Stomach (tissue), 9 donors: Measurements from ENCODE around the gene IPMK. TPM values are rescaled to one million over a fixed set of nuclear protein-coding genes. Genes with fewer than 3 reads are reported as not detected.
"Not testable (repeated sequence)": the region's sequence is repeated elsewhere in the genome, so short reads cannot be mapped to it uniquely, and the experiment has no call there.

Experiments
- DNase-seq, 2 donors: peaks; one replicate each; pipeline versions ENCODE4 v3.0.0 to v3.0.0-alpha.2; 2013 to 2019
- H3K27ac ChIP-seq, 5 donors: fragments of 200-600 bp in 4 of 5; sonication (generic) in 4 of 5; one replicate each; pipeline ENCODE4 v1.5.1; 2013 to 2019; ENCODE audit warnings: mild to moderate bottlenecking in 1 of 5, moderate library complexity in 1 of 5
- H3K27me3 ChIP-seq, 3 donors: fragments of 200-600 bp; sonication (generic); one replicate each; pipeline ENCODE4 v1.5.1; 2017 to 2019; ENCODE audit warnings: mixed run types in 1 of 3
- H3K36me3 ChIP-seq, 4 donors: fragments of 200-600 bp; sonication (generic); 1 replicate in 3 of 4; 2 replicates in 1 of 4; pipeline ENCODE4 v1.5.1; 2016 to 2019
- H3K4me1 ChIP-seq, 4 donors: fragments of 200-600 bp; sonication (generic); one replicate each; pipeline ENCODE4 v1.5.1; 2016 to 2019
- H3K4me3 ChIP-seq, 4 donors: fragments of 200-600 bp; sonication (generic) in 3 of 4; one replicate each; pipeline ENCODE4 v1.5.1; 2016 to 2019; ENCODE audit warnings: mild to moderate bottlenecking in 1 of 4
- H3K9me3 ChIP-seq, 4 donors: fragments of 200-600 bp; sonication (generic); one replicate each; pipeline ENCODE4 v1.5.1; 2016 to 2019
- EP300 ChIP-seq: sonication (generic); formaldehyde crosslinking; IDR thresholded peaks from one replicate; pipeline ENCODE4 v1.6.1; 2017; ENCODE audit warnings: antibody characterized with exemption
- POLR2A ChIP-seq, 4 donors: fragments of 450-650 bp; IDR thresholded peaks; one replicate each; pipeline ENCODE4 v1.6.1; 2016; ENCODE audit warnings: antibody characterized with exemption in 4 of 4, control low read depth in 2 of 4, mild to moderate bottlenecking in 1 of 4, moderate library complexity in 1 of 4
- POLR2AphosphoS5 ChIP-seq, 3 donors: sonication (generic); formaldehyde crosslinking; IDR thresholded peaks; one replicate each; pipeline ENCODE4 v1.6.1; 2016; ENCODE audit warnings: antibody characterized with exemption in 3 of 3
- WGBS, 5 donors: extraction: QIAGEN DNeasy Blood & Tissue Kit in 3 of 5; methylation state at CpG; one replicate each; pipeline versions ENCODE4 v1.1.5 to v1.1.7; 2013 to 2018; 5-methylcytosine and 5-hydroxymethylcytosine counted together
- intact Hi-C: fragments of 100-400 bp; cut with DNase I; formaldehyde crosslinking; loops from one replicate; pipeline ENCODE4 v1.15.1; 2023; ENCODE audit warnings: low total_unique reads
- polyA plus RNA-seq, 3 donors: library from polyadenylated mRNA; stranded (reverse); fragments of 200-250 nt; gene quantifications; one replicate each; pipeline ENCODE4 v1.2.3, GENCODE V29; 2013
- total RNA-seq, 5 donors: library from RNA; depleted of rRNA; stranded (reverse); fragments of >200 nt; gene quantifications; one replicate each; pipeline versions ENCODE4 v1.1.0 to v1.2.3, GENCODE V29; 2014 to 2016
- TF ChIP-seq, protein P1 (sequence below), 7 experiments: fragments of 450-650 bp in 4 of 7; fragments of 200-600 bp in 3 of 7; sonication (generic) in 3 of 7; IDR thresholded peaks; one replicate each; pipeline ENCODE4 v1.5.1; 2016 to 2019; ENCODE audit warnings: antibody characterized with exemption in 7 of 7, control low read depth in 2 of 7, mild to moderate bottlenecking in 1 of 7
- donor health status: healthy with polysubstance abuse.
- donor health status: Bipolar disorder and iron deficiency.
- donor health status: healthy.

Gene IPMK
- total and polyA plus RNA-seq, 8 donors: 1.8 to 15.6 (median 4.1) TPM; not detected in 1

GRCh38 chr10:58157076-58157766 is 110.5 kb downstream of the IPMK start:
- no peak for TF ChIP-seq EP300
- TF ChIP-seq, protein P1, sequence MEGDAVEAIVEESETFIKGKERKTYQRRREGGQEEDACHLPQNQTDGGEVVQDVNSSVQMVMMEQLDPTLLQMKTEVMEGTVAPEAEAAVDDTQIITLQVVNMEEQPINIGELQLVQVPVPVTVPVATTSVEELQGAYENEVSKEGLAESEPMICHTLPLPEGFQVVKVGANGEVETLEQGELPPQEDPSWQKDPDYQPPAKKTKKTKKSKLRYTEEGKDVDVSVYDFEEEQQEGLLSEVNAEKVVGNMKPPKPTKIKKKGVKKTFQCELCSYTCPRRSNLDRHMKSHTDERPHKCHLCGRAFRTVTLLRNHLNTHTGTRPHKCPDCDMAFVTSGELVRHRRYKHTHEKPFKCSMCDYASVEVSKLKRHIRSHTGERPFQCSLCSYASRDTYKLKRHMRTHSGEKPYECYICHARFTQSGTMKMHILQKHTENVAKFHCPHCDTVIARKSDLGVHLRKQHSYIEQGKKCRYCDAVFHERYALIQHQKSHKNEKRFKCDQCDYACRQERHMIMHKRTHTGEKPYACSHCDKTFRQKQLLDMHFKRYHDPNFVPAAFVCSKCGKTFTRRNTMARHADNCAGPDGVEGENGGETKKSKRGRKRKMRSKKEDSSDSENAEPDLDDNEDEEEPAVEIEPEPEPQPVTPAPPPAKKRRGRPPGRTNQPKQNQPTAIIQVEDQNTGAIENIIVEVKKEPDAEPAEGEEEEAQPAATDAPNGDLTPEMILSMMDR (IDR thresholded peaks at IDR 0.05): no peak
- no peak for TF ChIP-seq POLR2AphosphoS5 (IDR thresholded peaks at IDR 0.05)
- TF ChIP-seq POLR2A (IDR thresholded peaks at IDR 0.05): no peak
- Histone ChIP-seq H3K36me3 (no peaks in the 10 kb centered on the region), H3K4me3 (no peak overlapping the region), H3K4me1 (no peaks in the 10 kb centered on the region), H3K27me3 (peaks cover 0 to 7% (median 0%) of the 10 kb centered on the region in 3 donors), H3K9me3 (no peaks in the 10 kb centered on the region), H3K27ac (no peak overlapping the region)
- intact Hi-C loops: no loop called here
- 35 to 53% (median 42%) methylated on average over 7 of the region's 7 CpGs for WGBS, 5 donors
- DNase-seq: peak in 1 of 2 donors; percentile 46

DNA sequence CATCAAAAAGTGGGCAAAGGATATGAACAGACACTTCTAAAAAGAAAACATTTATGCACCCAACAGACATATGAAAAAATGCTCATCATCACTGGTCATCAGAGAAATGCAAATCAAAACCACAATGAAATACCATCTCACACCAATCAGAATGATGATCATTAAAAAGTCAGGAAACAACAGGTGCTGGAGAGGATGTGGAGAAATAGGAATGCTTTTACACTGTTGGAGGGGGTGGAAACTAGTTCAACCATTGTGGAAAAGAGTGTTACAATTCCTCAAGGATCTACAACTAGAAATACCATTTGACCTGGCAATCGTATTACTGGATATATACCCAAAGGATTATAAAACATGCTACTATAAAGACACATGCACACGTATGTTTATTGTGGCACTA is 111.8 kb downstream of the IPMK start:
- H3K4me3 ChIP-seq, H3K4me1 ChIP-seq, DNase-seq, H3K36me3 ChIP-seq, H3K27me3 ChIP-seq, intact Hi-C loops, H3K9me3 ChIP-seq, H3K27ac ChIP-seq: not testable (repeated sequence)
- 85 to 98% (median 92%) methylated on average over 2 of the region's 2 CpGs for WGBS, 5 donors

GRCh38 chr10:58153751-58154150 is 113.9 kb downstream of the IPMK start:
- no peak overlapping the region for H3K4me3 ChIP-seq
- intact Hi-C loops: no loop called here
- TF ChIP-seq, protein P1 (IDR thresholded peaks at IDR 0.05): no peak
- TF ChIP-seq EP300: no peak
- TF ChIP-seq POLR2A (IDR thresholded peaks at IDR 0.05): no peak
- no peak for TF ChIP-seq POLR2AphosphoS5 (IDR thresholded peaks at IDR 0.05)
- peaks cover 0 to 7% (median 0%) of the 10 kb centered on the region in 3 donors for H3K27me3 ChIP-seq
- DNase-seq: no peak
- no peaks in the 10 kb centered on the region for H3K36me3 ChIP-seq
- H3K9me3 ChIP-seq: no peaks in the 10 kb centered on the region
- no peak overlapping the region for H3K27ac ChIP-seq
- H3K4me1 ChIP-seq: no peaks in the 10 kb centered on the region
- 80 to 94% (median 82%) methylated on average over 1 of the region's 1 CpG for WGBS, 5 donors

DNA sequence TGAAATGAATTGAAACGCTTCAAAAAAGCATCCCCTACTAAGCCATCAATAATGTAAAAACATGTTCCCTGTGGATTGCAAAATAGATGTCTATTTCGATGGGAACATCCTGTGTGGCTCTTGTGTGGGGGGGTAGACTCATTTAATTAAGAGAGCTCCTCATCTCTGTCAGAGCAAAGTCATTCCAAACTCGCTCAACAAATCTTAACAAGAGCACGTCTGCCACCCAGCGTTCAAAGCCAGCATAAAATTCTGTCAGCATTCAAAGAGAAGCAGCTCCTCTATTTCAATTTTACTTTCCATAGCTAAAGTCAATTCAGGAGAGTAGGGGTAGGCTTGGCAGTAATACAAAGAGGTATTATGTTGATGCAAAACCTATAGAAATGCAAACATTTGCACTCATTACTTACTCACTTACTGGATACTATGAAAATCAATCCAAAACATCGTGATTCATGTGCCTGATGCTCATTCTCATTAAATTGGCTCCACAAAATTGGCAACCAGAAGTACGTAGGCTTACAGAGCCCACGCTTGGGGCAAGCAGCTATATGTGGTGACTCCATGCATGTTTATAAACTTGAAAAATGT is 114.9 kb downstream of the IPMK start:
- intact Hi-C loops: no loop called here
- DNase-seq: peak; percentile 36 to 59
- H3K27me3 ChIP-seq: peaks cover 0 to 7% (median 0%) of the 10 kb centered on the region in 3 donors
- no peak for TF ChIP-seq EP300
- TF ChIP-seq POLR2A (IDR thresholded peaks at IDR 0.05): no peak
- TF ChIP-seq, protein P1 (IDR thresholded peaks at IDR 0.05): peak in 4 of 7 experiments; percentile 30 to 46 (median 34)
- TF ChIP-seq POLR2AphosphoS5 (IDR thresholded peaks at IDR 0.05): no peak
- 31 to 35% (median 33%) methylated on average over 8 of the region's 8 CpGs for WGBS, 5 donors
- no peaks in the 10 kb centered on the region for H3K4me1 ChIP-seq
- no peak overlapping the region for H3K27ac ChIP-seq
- no peak overlapping the region for H3K4me3 ChIP-seq
- H3K9me3 ChIP-seq: no peaks in the 10 kb centered on the region
- no peaks in the 10 kb centered on the region for H3K36me3 ChIP-seq

GRCh38 chr10:58150290-58150689 is 117.4 kb downstream of the IPMK start:
- 43 to 53% (median 48%) methylated on average over 1 of the region's 1 CpG for WGBS, 5 donors
- Histone ChIP-seq H3K36me3 (no peaks in the 10 kb centered on the region), H3K4me1 (no peaks in the 10 kb centered on the region), H3K27ac (no peak overlapping the region), H3K27me3 (peaks cover 0 to 6% (median 0%) of the 10 kb centered on the region in 3 donors), H3K4me3 (no peak overlapping the region), H3K9me3 (no peaks in the 10 kb centered on the region)
- TF ChIP-seq POLR2AphosphoS5 (IDR thresholded peaks at IDR 0.05) (no peak), POLR2A (IDR thresholded peaks at IDR 0.05) (no peak), EP300 (no peak)
- TF ChIP-seq, protein P1 (IDR thresholded peaks at IDR 0.05): no peak
- DNase-seq: no peak
- intact Hi-C loops: no loop called here
